ENCODE results near the gene SNRPA1. TPM values are rescaled to one million over a fixed set of nuclear protein-coding genes. Genes with fewer than 3 reads are reported as not detected.

SNRPA1 gene
- total and polyA plus RNA-seq, 3 donors from 2014 or later, result 91.0 to 121 (median 91.1) TPM

DNA sequence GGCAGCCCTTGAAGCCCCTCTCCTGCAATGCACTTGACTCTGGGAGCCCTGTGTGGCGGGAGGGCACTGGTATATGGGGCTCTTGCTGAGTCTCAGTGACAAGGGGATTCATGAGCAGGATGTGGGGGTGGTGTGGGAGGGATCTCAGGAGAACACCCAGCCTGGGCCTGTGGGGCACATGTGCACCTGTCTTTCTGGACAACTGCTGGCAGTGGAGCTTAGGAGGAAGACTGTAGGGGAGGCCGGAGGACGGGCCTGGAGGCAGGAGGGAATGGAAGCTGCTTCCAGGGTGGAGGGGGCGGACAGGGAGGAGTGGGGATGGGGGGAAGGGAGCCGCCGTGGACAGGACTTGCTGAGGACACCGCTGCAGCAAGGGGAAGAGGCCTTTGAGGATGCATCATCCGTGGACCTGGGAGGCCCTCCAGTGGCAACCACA lies 10.8 kb upstream of the SNRPA1 start:
- no peak for TF ChIP-seq CTCF (IDR thresholded peaks at IDR 0.05)
- TF ChIP-seq POLR2A (IDR thresholded peaks at IDR 0.05), result no peak
- no peak for DNase-seq
- Histone ChIP-seq H3K36me3 (ENCODE audit: low read depth, missing control alignments) (no peaks in the 10 kb centered on the region), H3K9me3 (no peaks in the 10 kb centered on the region), H3K27me3 (no peaks in the 10 kb centered on the region), H3K4me1 (peaks cover 1% of the 10 kb centered on the region), H3K27ac (no peak overlapping the region), H3K4me3 (no peak overlapping the region)
- WGBS, 2 donors, result 84 to 88% methylated on average over 8 of the region's 8 CpGs
- intact Hi-C loops (cut with DNase I; ENCODE audit: low total_unique reads), result no loop called here

- intact Hi-C loops (cut with DNase I; ENCODE audit: low total_unique reads), result no loop called here
- 90 to 93% methylated on average over 4 of the region's 4 CpGs for WGBS, 2 donors
- TF ChIP-seq CTCF (IDR thresholded peaks at IDR 0.05) (no peak), POLR2A (IDR thresholded peaks at IDR 0.05) (no peak)
Measured at GRCh38 chr15:101303408-101303807, 8.4 kb upstream of the SNRPA1 start.

GRCh38 chr15:101296418-101297405 lies 1.7 kb upstream of the SNRPA1 start:
- Histone ChIP-seq H3K36me3 (ENCODE audit: low read depth, missing control alignments) (no peaks in the 10 kb centered on the region), H3K27ac (no peak overlapping the region), H3K9me3 (no peaks in the 10 kb centered on the region), H3K4me3 (no peak overlapping the region), H3K27me3 (no peaks in the 10 kb centered on the region), H3K4me1 (peaks cover 17% of the 10 kb centered on the region)
- DNase-seq, result no peak
- intact Hi-C loops (cut with DNase I; ENCODE audit: low total_unique reads), result loop anchor here (10.0 kb wide), 1 partner anchor 348 kb away; no protein-coding TSS in a partner anchor
- TF ChIP-seq POLR2A (IDR thresholded peaks at IDR 0.05) (no peak), CTCF (IDR thresholded peaks at IDR 0.05) (no peak)
- WGBS, 2 donors, result 85 to 86% methylated on average over 7 to 9 of the region's 9 CpGs

More at GRCh38 chr15:101303408-101303807, 8.4 kb upstream of the SNRPA1 start:
- Histone ChIP-seq H3K27me3 (no peaks in the 10 kb centered on the region), H3K9me3 (no peaks in the 10 kb centered on the region), H3K36me3 (ENCODE audit: low read depth, missing control alignments) (no peaks in the 10 kb centered on the region), H3K27ac (no peak overlapping the region), H3K4me1 (peaks cover 3% of the 10 kb centered on the region), H3K4me3 (no peak overlapping the region)
- DNase-seq, result no peak

DNA sequence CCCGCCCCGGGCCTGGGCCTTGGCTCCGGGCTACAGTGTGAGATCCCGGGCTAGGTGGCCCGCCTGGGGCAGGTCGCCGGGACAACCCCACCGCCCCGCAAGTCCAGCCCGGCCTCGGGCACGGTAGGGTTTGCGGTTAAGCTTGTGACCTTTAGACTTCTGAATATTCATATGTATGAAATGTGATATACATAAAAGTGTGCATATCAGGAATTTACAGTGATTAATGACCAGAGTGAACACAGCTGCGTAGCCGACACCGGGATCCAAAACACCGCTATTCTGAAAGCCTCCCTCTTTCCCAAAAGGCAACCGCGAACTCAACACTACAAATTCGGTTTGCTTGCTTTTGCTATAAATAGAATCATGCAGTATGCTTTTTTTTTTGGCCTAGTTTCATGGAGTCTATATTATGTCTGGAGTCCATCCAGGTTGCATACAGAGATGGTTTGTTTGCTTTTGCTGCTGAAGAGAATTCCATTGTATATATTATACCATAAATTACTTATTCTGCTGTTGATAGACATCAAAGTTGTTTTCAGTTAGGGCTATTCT lies 636 bp upstream of the SNRPA1 start:
- intact Hi-C loops (cut with DNase I; ENCODE audit: low total_unique reads), result loop anchor here (10.0 kb wide), 1 partner anchor 349 kb away; no protein-coding TSS in a partner anchor
- peak overlapping the region; percentile 94 to 98 for H3K4me3 ChIP-seq
- 0 to 3% methylated on average over 8 to 20 of the region's 20 CpGs for WGBS, 2 donors
- no peaks in the 10 kb centered on the region for H3K27me3 ChIP-seq
- H3K9me3 ChIP-seq, result no peaks in the 10 kb centered on the region
- TF ChIP-seq CTCF (IDR thresholded peaks at IDR 0.05) (no peak), POLR2A (IDR thresholded peaks at IDR 0.05) (no peak)
- H3K27ac ChIP-seq, result peak overlapping the region; percentile 93 to 94
- DNase-seq, result no peak
- peaks cover 15% of the 10 kb centered on the region for H3K4me1 ChIP-seq
- no peaks in the 10 kb centered on the region for H3K36me3 ChIP-seq (ENCODE audit: low read depth, missing control alignments)

Measured in testis (tissue), 3 donors.